NCI-H128 (cell line): ENCODE data around the gene ADNP.
"Not testable (repeated sequence)": the region's sequence is repeated elsewhere in the genome, so short reads cannot be mapped to it uniquely, and the experiment has no call there.

Experiments
- DNase-seq: peaks from one replicate; lab custom pipeline; 2025; ENCODE audit not compliant: unreplicated experiment; lab: John Stamatoyannopoulos, UW

The ADNP gene

GRCh38 chr20:50931306-50932015 is at the start of gene ADNP:
Gene ADNP, minus strand, starts transcription at chr20:50931437. Its CDS starts 27,441 bp downstream, at chr20:50903996.
- peak; percentile 89 for DNase-seq

- no peak for DNase-seq
These were observed 48.9 kb upstream of the ADNP start for GRCh38 chr20:50980071-50980681.

GRCh38 chr20:50978533-50978932 is 47.3 kb upstream of the ADNP start:
- DNase-seq: not testable (repeated sequence)

- no peak for DNase-seq
These were observed 46.1 kb upstream of the ADNP start for GRCh38 chr20:50977066-50978021.

- no peak for DNase-seq
These were observed 44.6 kb upstream of the ADNP start for GRCh38 chr20:50975701-50976330.

- DNase-seq: no peak
These were observed 38.7 kb upstream of the ADNP start for GRCh38 chr20:50969912-50970311.

GRCh38 chr20:50969435-50969834 is 38.2 kb upstream of the ADNP start:
- DNase-seq: no peak

GRCh38 chr20:50968289-50968688 is 37.1 kb upstream of the ADNP start:
- no peak for DNase-seq

- no peak for DNase-seq
These were observed 36.3 kb upstream of the ADNP start for GRCh38 chr20:50967586-50967985.

GRCh38 chr20:50959543-50960126 is 28.4 kb upstream of the ADNP start:
- no peak for DNase-seq

- peak; percentile 91 for DNase-seq
These were observed 27.6 kb upstream of the ADNP start, which contains the start of gene MOCS3 for GRCh38 chr20:50958615-50959542. Gene MOCS3, plus strand, starts transcription at chr20:50958818. Its CDS starts 25 bp downstream, at chr20:50958843.

GRCh38 chr20:50957798-50958614 is 26.8 kb upstream of the ADNP start, which contains the start of gene DPM1:
Gene DPM1, minus strand, starts transcription at chr20:50958532. Its CDS starts 9 bp downstream, at chr20:50958523.
- peak; percentile 91 for DNase-seq

GRCh38 chr20:50957276-50957675 is 26.0 kb upstream of the ADNP start:
- DNase-seq: no peak

GRCh38 chr20:50953821-50954220 is 22.6 kb upstream of the ADNP start:
- no peak for DNase-seq

GRCh38 chr20:50953196-50953595 is 22.0 kb upstream of the ADNP start:
- DNase-seq: no peak

- no peak for DNase-seq
These were observed 17.0 kb upstream of the ADNP start for GRCh38 chr20:50948132-50948785.

GRCh38 chr20:50943069-50943468 is 11.8 kb upstream of the ADNP start:
- no peak for DNase-seq

- no peak for DNase-seq
These were observed 2.4 kb upstream of the ADNP start for GRCh38 chr20:50933589-50933988.
